Measurements from ENCODE around the gene HSPA1L. TPM values are rescaled to one million over a fixed set of nuclear protein-coding genes. Genes with fewer than 3 reads are reported as not detected.

The HSPA1L gene
- total and polyA plus RNA-seq, 2 experiments from 2014 or later: 0.44 to 0.83 TPM

DNA sequence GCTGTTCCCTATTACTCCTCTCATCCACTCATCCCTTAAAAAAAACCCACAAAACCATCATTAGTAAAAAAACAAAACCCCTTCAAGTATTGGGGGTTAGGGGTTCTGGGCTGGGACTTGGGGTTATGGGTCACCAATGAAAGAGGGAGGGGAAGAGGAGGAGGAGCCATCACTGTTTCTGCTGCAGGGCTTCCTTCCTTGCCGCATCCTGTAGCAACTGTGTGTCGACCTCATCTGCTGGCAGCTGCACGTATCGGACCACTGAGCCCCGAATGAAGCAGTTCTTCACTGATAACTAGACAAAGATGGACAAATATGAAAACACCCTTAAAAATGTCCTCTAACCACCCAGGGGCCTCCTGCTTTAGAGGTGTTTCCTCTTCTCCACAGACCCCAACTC lies 17.5 kb downstream of the HSPA1L start:
- Mint-ChIP-seq H3K9me3 (no peaks in the 10 kb centered on the region), H3K27me3 (ENCODE audit: insufficient read depth, low read depth, poor library complexity) (peaks cover 8% of the 10 kb centered on the region), H3K27ac (no peak overlapping the region), H3K36me3 (ENCODE audit: low read depth) (peaks cover 39% of the 10 kb centered on the region), H3K4me3 (no peak overlapping the region; the same call in 2 of the 3 replicates), H3K4me1 (peaks cover 6% of the 10 kb centered on the region)
- H2AFZ ChIP-seq: no peak overlapping the region
- H3K4me2 ChIP-seq: no peak overlapping the region
- peaks cover 4% of the 10 kb centered on the region; the same call in 1 of the 2 replicates for H4K20me1 ChIP-seq (replicated peaks; ENCODE audit: insufficient read depth)
- H3K36me3 ChIP-seq (ENCODE audit: insufficient read depth): peaks cover 8% of the 10 kb centered on the region; the same call in 1 of the 2 replicates
- peaks cover 28% of the 10 kb centered on the region for H3K79me2 ChIP-seq (replicated peaks; ENCODE audit: insufficient read depth)
- peaks cover 30% of the 10 kb centered on the region for H3F3A ChIP-seq (replicated peaks; ENCODE audit: low read depth)
- DNase-seq (ENCODE audit: low spot score) (no peak), ATAC-seq (no peak)
- no peak overlapping the region for H3K4me3 ChIP-seq
- no peaks in the 10 kb centered on the region for H3K9me2 ChIP-seq (ENCODE audit: insufficient read depth)
- no peaks in the 10 kb centered on the region for H3K27me3 ChIP-seq (ENCODE audit: insufficient read depth)
- no peaks in the 10 kb centered on the region; the same call in 1 of the 2 replicates for H3K4me1 ChIP-seq (ENCODE audit: insufficient read depth)
- no peak overlapping the region for H3K27ac ChIP-seq (ENCODE audit: low read depth)
- TF ChIP-seq, protein P1, sequence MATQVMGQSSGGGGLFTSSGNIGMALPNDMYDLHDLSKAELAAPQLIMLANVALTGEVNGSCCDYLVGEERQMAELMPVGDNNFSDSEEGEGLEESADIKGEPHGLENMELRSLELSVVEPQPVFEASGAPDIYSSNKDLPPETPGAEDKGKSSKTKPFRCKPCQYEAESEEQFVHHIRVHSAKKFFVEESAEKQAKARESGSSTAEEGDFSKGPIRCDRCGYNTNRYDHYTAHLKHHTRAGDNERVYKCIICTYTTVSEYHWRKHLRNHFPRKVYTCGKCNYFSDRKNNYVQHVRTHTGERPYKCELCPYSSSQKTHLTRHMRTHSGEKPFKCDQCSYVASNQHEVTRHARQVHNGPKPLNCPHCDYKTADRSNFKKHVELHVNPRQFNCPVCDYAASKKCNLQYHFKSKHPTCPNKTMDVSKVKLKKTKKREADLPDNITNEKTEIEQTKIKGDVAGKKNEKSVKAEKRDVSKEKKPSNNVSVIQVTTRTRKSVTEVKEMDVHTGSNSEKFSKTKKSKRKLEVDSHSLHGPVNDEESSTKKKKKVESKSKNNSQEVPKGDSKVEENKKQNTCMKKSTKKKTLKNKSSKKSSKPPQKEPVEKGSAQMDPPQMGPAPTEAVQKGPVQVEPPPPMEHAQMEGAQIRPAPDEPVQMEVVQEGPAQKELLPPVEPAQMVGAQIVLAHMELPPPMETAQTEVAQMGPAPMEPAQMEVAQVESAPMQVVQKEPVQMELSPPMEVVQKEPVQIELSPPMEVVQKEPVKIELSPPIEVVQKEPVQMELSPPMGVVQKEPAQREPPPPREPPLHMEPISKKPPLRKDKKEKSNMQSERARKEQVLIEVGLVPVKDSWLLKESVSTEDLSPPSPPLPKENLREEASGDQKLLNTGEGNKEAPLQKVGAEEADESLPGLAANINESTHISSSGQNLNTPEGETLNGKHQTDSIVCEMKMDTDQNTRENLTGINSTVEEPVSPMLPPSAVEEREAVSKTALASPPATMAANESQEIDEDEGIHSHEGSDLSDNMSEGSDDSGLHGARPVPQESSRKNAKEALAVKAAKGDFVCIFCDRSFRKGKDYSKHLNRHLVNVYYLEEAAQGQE (IDR thresholded peaks at IDR 0.05; ENCODE audit: unreplicated experiment): no peak
- TF ChIP-seq JUNB (IDR thresholded peaks at IDR 0.05; ENCODE audit: unreplicated experiment) (no peak), NANOG (IDR thresholded peaks at IDR 0.05; ENCODE audit: borderline replicate concordance) (no peak), EZH2phosphoT487 (IDR thresholded peaks at IDR 0.05; ENCODE audit: unreplicated experiment) (no peak), POLR2AphosphoS5 (IDR thresholded peaks at IDR 0.05; ENCODE audit: low read depth) (no peak), CREB1 (CRISPR knock-in tag; IDR thresholded peaks at IDR 0.05; ENCODE audit: low read depth) (no peak), STAT1 (IDR thresholded peaks at IDR 0.05; ENCODE audit: unreplicated experiment) (no peak), ZNF114 (CRISPR knock-in tag; IDR thresholded peaks at IDR 0.05) (no peak), EZH2 (IDR thresholded peaks at IDR 0.05; ENCODE audit: low read depth, unreplicated experiment) (no peak)
- TF ChIP-seq, protein P2, sequence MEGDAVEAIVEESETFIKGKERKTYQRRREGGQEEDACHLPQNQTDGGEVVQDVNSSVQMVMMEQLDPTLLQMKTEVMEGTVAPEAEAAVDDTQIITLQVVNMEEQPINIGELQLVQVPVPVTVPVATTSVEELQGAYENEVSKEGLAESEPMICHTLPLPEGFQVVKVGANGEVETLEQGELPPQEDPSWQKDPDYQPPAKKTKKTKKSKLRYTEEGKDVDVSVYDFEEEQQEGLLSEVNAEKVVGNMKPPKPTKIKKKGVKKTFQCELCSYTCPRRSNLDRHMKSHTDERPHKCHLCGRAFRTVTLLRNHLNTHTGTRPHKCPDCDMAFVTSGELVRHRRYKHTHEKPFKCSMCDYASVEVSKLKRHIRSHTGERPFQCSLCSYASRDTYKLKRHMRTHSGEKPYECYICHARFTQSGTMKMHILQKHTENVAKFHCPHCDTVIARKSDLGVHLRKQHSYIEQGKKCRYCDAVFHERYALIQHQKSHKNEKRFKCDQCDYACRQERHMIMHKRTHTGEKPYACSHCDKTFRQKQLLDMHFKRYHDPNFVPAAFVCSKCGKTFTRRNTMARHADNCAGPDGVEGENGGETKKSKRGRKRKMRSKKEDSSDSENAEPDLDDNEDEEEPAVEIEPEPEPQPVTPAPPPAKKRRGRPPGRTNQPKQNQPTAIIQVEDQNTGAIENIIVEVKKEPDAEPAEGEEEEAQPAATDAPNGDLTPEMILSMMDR (conservative IDR thresholded peaks at IDR 0.05; ENCODE audit: low read depth in 2 of 2): no peak
- TF ChIP-seq, protein P3, sequence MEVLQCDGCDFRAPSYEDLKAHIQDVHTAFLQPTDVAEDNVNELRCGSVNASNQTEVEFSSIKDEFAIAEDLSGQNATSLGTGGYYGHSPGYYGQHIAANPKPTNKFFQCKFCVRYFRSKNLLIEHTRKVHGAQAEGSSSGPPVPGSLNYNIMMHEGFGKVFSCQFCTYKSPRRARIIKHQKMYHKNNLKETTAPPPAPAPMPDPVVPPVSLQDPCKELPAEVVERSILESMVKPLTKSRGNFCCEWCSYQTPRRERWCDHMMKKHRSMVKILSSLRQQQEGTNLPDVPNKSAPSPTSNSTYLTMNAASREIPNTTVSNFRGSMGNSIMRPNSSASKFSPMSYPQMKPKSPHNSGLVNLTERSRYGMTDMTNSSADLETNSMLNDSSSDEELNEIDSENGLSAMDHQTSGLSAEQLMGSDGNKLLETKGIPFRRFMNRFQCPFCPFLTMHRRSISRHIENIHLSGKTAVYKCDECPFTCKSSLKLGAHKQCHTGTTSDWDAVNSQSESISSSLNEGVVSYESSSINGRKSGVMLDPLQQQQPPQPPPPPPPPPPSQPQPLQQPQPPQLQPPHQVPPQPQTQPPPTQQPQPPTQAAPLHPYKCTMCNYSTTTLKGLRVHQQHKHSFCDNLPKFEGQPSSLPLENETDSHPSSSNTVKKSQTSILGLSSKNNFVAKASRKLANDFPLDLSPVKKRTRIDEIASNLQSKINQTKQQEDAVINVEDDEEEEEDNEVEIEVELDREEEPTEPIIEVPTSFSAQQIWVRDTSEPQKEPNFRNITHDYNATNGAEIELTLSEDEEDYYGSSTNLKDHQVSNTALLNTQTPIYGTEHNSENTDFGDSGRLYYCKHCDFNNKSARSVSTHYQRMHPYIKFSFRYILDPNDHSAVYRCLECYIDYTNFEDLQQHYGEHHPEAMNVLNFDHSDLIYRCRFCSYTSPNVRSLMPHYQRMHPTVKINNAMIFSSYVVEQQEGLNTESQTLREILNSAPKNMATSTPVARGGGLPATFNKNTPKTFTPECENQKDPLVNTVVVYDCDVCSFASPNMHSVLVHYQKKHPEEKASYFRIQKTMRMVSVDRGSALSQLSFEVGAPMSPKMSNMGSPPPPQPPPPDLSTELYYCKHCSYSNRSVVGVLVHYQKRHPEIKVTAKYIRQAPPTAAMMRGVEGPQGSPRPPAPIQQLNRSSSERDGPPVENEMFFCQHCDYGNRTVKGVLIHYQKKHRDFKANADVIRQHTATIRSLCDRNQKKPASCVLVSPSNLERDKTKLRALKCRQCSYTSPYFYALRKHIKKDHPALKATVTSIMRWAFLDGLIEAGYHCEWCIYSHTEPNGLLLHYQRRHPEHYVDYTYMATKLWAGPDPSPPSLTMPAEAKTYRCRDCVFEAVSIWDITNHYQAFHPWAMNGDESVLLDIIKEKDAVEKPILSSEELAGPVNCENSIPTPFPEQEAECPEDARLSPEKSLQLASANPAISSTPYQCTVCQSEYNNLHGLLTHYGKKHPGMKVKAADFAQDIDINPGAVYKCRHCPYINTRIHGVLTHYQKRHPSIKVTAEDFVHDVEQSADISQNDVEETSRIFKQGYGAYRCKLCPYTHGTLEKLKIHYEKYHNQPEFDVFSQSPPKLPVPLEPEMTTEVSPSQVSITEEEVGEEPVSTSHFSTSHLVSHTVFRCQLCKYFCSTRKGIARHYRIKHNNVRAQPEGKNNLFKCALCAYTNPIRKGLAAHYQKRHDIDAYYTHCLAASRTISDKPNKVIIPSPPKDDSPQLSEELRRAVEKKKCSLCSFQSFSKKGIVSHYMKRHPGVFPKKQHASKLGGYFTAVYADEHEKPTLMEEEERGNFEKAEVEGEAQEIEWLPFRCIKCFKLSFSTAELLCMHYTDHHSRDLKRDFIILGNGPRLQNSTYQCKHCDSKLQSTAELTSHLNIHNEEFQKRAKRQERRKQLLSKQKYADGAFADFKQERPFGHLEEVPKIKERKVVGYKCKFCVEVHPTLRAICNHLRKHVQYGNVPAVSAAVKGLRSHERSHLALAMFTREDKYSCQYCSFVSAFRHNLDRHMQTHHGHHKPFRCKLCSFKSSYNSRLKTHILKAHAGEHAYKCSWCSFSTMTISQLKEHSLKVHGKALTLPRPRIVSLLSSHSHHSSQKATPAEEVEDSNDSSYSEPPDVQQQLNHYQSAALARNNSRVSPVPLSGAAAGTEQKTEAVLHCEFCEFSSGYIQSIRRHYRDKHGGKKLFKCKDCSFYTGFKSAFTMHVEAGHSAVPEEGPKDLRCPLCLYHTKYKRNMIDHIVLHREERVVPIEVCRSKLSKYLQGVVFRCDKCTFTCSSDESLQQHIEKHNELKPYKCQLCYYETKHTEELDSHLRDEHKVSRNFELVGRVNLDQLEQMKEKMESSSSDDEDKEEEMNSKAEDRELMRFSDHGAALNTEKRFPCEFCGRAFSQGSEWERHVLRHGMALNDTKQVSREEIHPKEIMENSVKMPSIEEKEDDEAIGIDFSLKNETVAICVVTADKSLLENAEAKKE (CRISPR knock-in tag; IDR thresholded peaks at IDR 0.05): no peak

Data from GM23338 (cell line).